Measurements from ENCODE around the gene ACAD8.

GRCh38 chr11:134248910-134249480 is 4.4 kb upstream of the ACAD8 start:
- TF ChIP-seq CTCF (IDR thresholded peaks at IDR 0.05 in 4 of 5, conservative IDR thresholded peaks at IDR 0.05 in 1 of 5): no peak
- TF ChIP-seq POLR2A (IDR thresholded peaks at IDR 0.05): no peak

All from gastrocnemius medialis (tissue), 4 donors.